HUES48 (cell line): Measurements from ENCODE around the gene SARNP.

Experiments used
- H3K27ac ChIP-seq: one replicate; pipeline ENCODE4 v1.7.0; 2013; ENCODE audit warnings: low read depth, low read length, inconsistent platforms
- H3K27me3 ChIP-seq: 2 replicates; pipeline ENCODE4 v1.6.1; 2013; ENCODE audit warnings: mild to moderate bottlenecking, low read length; ENCODE audit not compliant: control insufficient read depth, insufficient read depth
- H3K36me3 ChIP-seq: 2 replicates; pipeline ENCODE4 v1.6.1; 2013; ENCODE audit warnings: low read length; ENCODE audit not compliant: control insufficient read depth, insufficient read depth
- H3K4me1 ChIP-seq: 2 replicates; pipeline ENCODE4 v1.6.1; 2013; ENCODE audit warnings: mild to moderate bottlenecking, low read length; ENCODE audit not compliant: control insufficient read depth, insufficient read depth
- H3K4me3 ChIP-seq: 2 replicates; pipeline ENCODE4 v1.5.1; 2013; ENCODE audit warnings: mild to moderate bottlenecking, low read depth, low read length
- H3K9ac ChIP-seq: 2 replicates; pipeline ENCODE4 v1.6.1; 2013; ENCODE audit warnings: mild to moderate bottlenecking, low read depth, low read length, moderate library complexity
- H3K9me3 ChIP-seq: 2 replicates; pipeline ENCODE4 v1.6.1; 2013; ENCODE audit warnings: low read length; ENCODE audit not compliant: control insufficient read depth, insufficient read depth

SARNP gene

DNA sequence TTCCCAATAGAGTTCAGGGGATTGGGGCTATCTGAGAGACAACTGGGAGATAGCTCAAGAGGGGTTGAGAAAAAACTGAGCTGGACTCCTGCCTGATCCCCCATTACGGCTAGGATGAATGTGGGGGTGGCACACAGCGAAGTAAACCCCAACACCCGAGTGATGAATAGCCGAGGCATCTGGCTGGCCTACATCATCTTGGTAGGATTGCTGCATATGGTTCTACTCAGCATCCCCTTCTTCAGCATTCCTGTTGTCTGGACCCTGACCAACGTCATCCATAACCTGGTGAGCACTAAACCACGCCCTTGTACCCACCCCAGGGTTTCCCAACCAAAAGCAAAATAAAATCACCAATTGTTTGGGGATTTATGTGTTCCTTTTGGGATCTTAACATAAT, 1.4 kb upstream of the SARNP start:
- peaks cover 61% of the 10 kb centered on the region for H3K36me3 ChIP-seq
- no peaks in the 10 kb centered on the region for H3K9me3 ChIP-seq
- H3K27me3 ChIP-seq: no peaks in the 10 kb centered on the region
- H3K9ac ChIP-seq: peak overlapping the region; percentile 50; the same call in 1 of the 2 replicates
- no peak overlapping the region for H3K27ac ChIP-seq
- H3K4me1 ChIP-seq: peaks cover 29% of the 10 kb centered on the region
- H3K4me3 ChIP-seq: peak overlapping the region; percentile 94

DNA sequence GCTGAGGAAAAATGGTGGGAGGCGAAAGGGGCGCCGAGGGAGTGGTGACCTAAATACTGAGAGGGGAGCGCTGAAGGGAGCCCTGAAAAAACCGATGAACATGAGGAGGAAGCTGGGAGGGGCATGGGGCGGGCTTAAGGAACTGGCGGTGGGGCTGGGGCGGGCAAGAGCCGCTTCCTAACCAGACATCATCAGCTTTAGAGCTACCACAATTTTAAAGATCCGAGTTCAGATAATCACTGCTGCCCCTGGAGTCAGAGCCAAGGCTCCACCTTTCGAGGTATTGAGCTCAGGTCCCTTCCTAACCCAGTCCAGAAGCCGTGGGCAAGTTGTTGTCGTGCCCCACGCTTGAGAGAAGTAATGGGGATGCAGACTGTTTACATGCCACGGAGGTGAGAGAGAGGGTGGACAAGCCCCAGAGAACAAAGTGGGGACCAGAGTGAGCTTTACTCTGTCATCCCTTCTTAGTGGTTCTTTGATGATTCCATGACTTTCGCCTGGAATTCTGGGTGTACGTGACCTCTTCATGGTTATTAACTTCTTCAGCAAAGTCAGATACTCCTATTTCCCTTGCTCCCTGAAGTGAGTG, 710 bp upstream of the SARNP start:
- peak overlapping the region; percentile 30 for H3K27ac ChIP-seq
- H3K36me3 ChIP-seq: peaks cover 63% of the 10 kb centered on the region
- peaks cover 31% of the 10 kb centered on the region for H3K4me1 ChIP-seq
- no peaks in the 10 kb centered on the region for H3K27me3 ChIP-seq
- peak overlapping the region; percentile 94 for H3K4me3 ChIP-seq
- peak overlapping the region; percentile 50 for H3K9ac ChIP-seq
- no peaks in the 10 kb centered on the region for H3K9me3 ChIP-seq

DNA sequence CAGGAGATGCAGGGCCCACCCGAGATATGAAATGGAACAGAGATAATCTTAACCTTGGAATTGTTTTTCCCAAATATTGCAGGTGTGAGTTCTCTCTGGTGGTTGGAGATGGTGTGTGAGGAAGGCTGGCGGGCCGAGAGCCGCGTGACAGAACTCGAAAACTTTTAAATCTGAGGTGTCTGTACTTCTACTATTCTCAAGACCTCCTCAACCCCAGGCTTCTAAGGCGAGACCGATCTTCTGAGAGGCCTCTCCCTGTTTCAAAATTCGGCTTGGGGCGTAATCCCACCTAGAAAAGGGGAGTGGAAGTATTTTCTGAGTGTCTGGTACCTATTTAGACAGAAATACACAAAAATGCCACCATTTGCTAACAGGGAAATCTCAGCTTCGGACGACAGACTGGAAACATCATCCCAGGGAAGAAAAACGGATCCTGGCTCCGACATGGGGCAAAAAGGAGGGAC, 611 bp downstream of the SARNP start:
- H3K27me3 ChIP-seq: no peaks in the 10 kb centered on the region
- H3K9ac ChIP-seq: peak overlapping the region; percentile 91
- peaks cover 50% of the 10 kb centered on the region for H3K36me3 ChIP-seq
- peaks cover 39% of the 10 kb centered on the region for H3K4me1 ChIP-seq
- H3K9me3 ChIP-seq: no peaks in the 10 kb centered on the region
- H3K27ac ChIP-seq: peak overlapping the region; percentile 89
- H3K4me3 ChIP-seq: peak overlapping the region; percentile 94

DNA sequence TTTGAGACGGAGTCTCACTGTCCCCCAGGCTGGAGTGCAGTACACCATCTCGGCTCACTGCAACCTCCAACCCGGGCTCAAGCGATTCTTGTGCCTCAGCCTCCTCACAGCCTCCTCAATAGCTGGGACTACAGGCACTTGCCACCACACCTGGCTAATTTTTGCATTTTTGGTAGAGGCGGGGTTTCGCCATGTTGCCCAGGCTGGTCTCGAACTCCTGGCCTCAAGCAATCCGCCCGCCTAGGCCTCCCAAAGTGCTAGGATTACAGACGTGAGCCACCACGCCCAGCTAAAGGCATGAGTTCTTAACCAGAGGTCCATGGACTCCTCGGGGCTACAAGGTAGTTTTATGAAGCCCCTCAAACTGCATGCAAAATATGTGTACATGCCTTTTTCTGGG, 2.1 kb downstream of the SARNP start:
- H3K36me3 ChIP-seq: peaks cover 42% of the 10 kb centered on the region
- no peak overlapping the region for H3K9ac ChIP-seq
- no peak overlapping the region for H3K27ac ChIP-seq
- peaks cover 45% of the 10 kb centered on the region for H3K4me1 ChIP-seq
- H3K27me3 ChIP-seq: no peaks in the 10 kb centered on the region
- peak overlapping the region; percentile 94; the same call in 1 of the 2 replicates for H3K4me3 ChIP-seq
- H3K9me3 ChIP-seq: no peaks in the 10 kb centered on the region

DNA sequence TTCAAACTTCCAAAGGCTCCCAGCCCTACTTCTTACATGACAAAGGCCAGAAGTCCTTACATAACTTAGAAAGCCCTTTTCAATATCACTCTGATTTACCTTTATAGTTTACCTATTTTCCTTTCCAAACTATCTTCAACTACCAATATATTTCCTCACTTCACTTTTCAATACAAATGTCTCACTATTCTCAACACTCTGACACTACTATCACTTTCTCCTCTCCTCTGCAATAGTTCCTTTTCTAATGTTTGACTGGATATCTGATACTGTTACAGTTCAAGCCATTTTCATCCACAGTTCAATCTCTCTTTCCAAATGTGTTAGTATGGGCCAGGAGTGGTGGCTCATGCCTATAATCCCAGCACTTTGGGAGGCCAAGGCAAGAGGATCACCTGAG, 3.3 kb downstream of the SARNP start:
- Histone ChIP-seq H3K4me1 (peaks cover 45% of the 10 kb centered on the region), H3K36me3 (peaks cover 40% of the 10 kb centered on the region), H3K4me3 (peak overlapping the region; percentile 35), H3K27ac (peak overlapping the region; percentile 64), H3K9me3 (no peaks in the 10 kb centered on the region), H3K9ac (no peak overlapping the region), H3K27me3 (no peaks in the 10 kb centered on the region)

DNA sequence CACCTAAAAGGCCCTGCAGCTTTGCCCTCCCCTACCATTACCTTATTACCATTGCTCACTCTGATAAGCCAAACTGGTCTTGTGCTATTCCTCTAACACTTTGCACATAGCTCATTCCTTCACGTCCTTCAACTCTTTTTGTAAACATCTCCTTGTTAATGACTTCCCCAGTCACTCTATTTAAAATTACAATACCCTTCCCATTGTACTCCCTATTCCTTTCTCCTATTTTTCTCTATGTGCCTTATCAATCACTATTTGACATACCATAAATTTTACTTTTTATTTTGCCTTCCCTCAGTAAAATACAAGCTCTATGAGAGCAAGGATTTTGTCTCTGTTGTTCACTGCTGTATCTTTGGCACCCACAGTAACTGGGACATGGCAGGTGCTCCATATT, 5.4 kb downstream of the SARNP start:
- Histone ChIP-seq H3K9me3 (no peaks in the 10 kb centered on the region), H3K4me3 (no peak overlapping the region), H3K36me3 (peaks cover 45% of the 10 kb centered on the region), H3K27me3 (no peaks in the 10 kb centered on the region), H3K27ac (no peak overlapping the region), H3K9ac (no peak overlapping the region), H3K4me1 (peaks cover 39% of the 10 kb centered on the region)

DNA sequence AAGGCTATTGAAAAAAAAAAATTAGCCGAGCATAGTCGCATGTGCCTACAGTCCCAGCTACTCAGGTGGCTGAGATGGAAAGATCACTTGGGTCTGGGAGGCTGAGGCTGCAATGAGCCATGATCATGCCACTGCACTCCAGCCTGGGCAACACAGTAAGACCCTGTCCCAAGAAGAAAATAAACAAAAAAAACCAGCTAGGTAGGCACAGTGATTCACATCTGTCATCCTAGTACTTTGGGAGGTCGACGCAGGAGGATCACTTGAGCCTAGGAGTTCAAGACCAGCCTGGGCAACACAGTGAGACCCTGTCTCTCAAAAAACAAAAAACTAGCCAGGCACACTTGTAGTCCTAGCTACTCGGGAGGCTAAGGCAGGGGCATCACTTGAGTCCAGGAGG, 8.2 kb downstream of the SARNP start:
- H3K9ac ChIP-seq: no peak overlapping the region
- H3K4me3 ChIP-seq: no peak overlapping the region
- H3K27ac ChIP-seq: no peak overlapping the region
- H3K36me3 ChIP-seq: peaks cover 40% of the 10 kb centered on the region
- no peaks in the 10 kb centered on the region for H3K9me3 ChIP-seq
- peaks cover 20% of the 10 kb centered on the region for H3K4me1 ChIP-seq
- H3K27me3 ChIP-seq: no peaks in the 10 kb centered on the region

DNA sequence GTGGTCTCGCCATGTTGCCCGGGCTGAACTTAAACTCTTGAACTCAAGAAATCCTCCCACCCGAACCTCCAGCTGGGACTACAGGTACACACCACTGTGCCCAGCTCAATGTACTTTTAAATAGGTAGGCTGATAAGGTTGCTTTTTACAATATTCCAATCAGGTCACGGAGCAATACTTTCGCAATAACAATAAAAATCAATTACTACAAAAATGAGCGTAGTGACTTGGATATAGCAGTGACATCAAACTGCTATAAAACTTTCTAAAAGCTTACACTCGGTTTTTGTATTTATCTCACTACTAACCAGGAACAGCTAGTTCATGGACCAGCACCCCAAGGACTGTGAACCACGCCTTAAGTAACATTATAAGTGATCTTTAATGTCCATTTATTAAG, 10.5 kb downstream of the SARNP start:
- H3K27me3 ChIP-seq: no peaks in the 10 kb centered on the region
- H3K27ac ChIP-seq: no peak overlapping the region
- peaks cover 52% of the 10 kb centered on the region for H3K36me3 ChIP-seq
- peaks cover 6% of the 10 kb centered on the region for H3K4me1 ChIP-seq
- H3K4me3 ChIP-seq: no peak overlapping the region
- H3K9ac ChIP-seq: no peak overlapping the region
- no peaks in the 10 kb centered on the region for H3K9me3 ChIP-seq

DNA sequence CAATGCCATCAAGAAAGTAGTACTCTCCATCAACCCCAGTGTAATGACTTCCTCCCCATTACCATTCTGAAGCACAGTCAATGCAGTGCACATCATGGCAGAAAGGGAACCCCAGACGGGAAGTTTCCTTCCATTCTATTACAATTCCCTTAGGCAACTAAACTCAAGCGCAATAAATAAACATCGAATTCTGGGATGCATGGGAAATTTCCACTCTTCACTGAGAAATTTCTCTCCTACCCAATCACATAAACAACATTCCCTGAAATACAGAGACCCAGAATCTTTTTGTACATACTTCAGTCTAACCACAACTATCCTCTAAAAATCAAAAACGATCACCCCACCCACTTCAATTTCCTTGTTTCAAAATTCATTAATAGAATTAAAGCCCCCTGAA, 20.0 kb downstream of the SARNP start:
- H3K9ac ChIP-seq: no peak overlapping the region
- H3K4me3 ChIP-seq: no peak overlapping the region
- no peaks in the 10 kb centered on the region for H3K27me3 ChIP-seq
- no peaks in the 10 kb centered on the region for H3K9me3 ChIP-seq
- no peak overlapping the region for H3K27ac ChIP-seq
- H3K36me3 ChIP-seq: peaks cover 91% of the 10 kb centered on the region
- H3K4me1 ChIP-seq: no peaks in the 10 kb centered on the region

DNA sequence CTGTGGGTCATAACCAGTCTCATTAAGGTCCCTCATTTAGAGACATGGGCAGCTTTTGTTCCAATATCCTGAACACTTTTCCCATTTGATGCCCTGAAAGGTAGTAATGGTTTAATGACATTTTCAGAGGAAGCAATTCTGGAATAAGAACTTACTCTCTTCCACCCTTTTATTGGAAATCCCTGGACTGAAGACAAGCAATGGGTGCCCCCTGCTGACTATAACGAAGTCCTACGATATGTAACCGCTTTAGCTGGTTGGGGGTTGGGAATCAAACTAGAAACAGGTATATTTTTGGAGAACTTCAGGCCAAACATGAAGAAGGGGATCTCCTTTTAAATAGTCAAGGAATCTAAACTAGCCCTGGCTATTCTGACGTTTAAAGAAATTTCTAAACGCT, 20.5 kb downstream of the SARNP start:
- Histone ChIP-seq H3K4me1 (no peaks in the 10 kb centered on the region), H3K27ac (no peak overlapping the region), H3K4me3 (no peak overlapping the region), H3K36me3 (peaks cover 90% of the 10 kb centered on the region), H3K27me3 (no peaks in the 10 kb centered on the region), H3K9ac (no peak overlapping the region), H3K9me3 (no peaks in the 10 kb centered on the region)

DNA sequence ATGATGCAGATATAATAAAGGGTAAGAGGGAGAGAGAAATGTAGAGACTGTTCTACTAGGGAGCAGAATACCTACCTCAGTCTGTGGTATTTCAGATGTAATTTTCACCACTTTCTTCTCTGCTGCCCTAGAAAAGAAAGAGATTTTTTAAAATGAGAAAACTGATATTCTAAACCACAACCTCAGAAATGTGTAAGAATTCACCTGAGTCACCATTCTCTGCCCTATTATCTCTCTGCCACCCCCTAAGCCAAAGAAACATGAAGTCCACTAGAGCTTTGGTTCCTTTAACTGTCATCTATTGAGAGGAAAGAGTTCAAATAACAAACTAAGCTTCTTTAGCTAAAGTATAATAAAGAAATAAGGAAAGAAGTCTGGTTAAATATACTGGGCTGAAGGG, 21.6 kb downstream of the SARNP start:
- peaks cover 90% of the 10 kb centered on the region for H3K36me3 ChIP-seq
- H3K27me3 ChIP-seq: no peaks in the 10 kb centered on the region
- no peak overlapping the region for H3K4me3 ChIP-seq
- no peaks in the 10 kb centered on the region for H3K9me3 ChIP-seq
- H3K9ac ChIP-seq: no peak overlapping the region
- no peaks in the 10 kb centered on the region for H3K4me1 ChIP-seq
- no peak overlapping the region for H3K27ac ChIP-seq
